Thoracic aorta (tissue), 2 donors: ENCODE measurements around the gene LINGO4. TPM values are rescaled to one million over a fixed set of nuclear protein-coding genes. Genes with fewer than 3 reads are reported as not detected.

ENCODE experiments used
- ATAC-seq: fragments of 150-250 bp; one replicate; pipeline ENCODE4 v1.8.0; 2017; ENCODE audit warnings: low read depth; ENCODE audit not compliant: insufficient number of reproducible peaks, low FRiP score
- DNase-seq: peaks from one replicate; pipeline ENCODE4 v3.0.0-alpha.2; 2020; ENCODE audit warnings: low spot score
- H3K27ac ChIP-seq, 2 donors: fragments of 200-600 bp; sonication (generic); 1 replicate in 1 of 2; 2 replicates in 1 of 2; pipeline ENCODE4 v1.5.1; 2016; ENCODE audit warnings: mild to moderate bottlenecking in 2 of 2, moderate library complexity in 2 of 2
- H3K27me3 ChIP-seq: fragments of 200-600 bp; sonication (generic); replicated peaks from 2 replicates; pipeline ENCODE4 v1.6.0; 2016; ENCODE audit warnings: mild to moderate bottlenecking; ENCODE audit not compliant: insufficient read depth
- H3K36me3 ChIP-seq: fragments of 200-600 bp; sonication (generic); one replicate; pipeline ENCODE4 v1.5.1; 2016
- H3K4me1 ChIP-seq, 2 donors: fragments of 200-600 bp; sonication (generic); 1 replicate in 1 of 2; 2 replicates in 1 of 2; pipeline versions ENCODE4 v1.5.1 to v1.6.0; 2016; ENCODE audit warnings: low read depth in 2 of 2, mild to moderate bottlenecking in 1 of 2; ENCODE audit not compliant: control insufficient read depth in 1 of 2
- H3K4me3 ChIP-seq: fragments of 200-600 bp; sonication (generic); 2 replicates; pipeline ENCODE4 v1.5.1; 2016; ENCODE audit warnings: mild to moderate bottlenecking
- H3K9me3 ChIP-seq: fragments of 200-600 bp; sonication (generic); 2 replicates; pipeline ENCODE4 v1.5.1; 2016
- total RNA-seq, 2 donors: library from RNA; depleted of rRNA; stranded (reverse); fragments of >200 nt; gene quantifications; one replicate each; pipeline versions ENCODE4 v1.1.0 to v1.2.3, GENCODE V29; 2016
- TF ChIP-seq, protein P1 (sequence below): fragments of 200-600 bp; sonication (generic); IDR thresholded peaks from one replicate; pipeline ENCODE4 v1.5.1; 2019; ENCODE audit warnings: antibody characterized with exemption

The LINGO4 gene
- total RNA-seq, 2 donors from 2014 or later = not detected

DNA sequence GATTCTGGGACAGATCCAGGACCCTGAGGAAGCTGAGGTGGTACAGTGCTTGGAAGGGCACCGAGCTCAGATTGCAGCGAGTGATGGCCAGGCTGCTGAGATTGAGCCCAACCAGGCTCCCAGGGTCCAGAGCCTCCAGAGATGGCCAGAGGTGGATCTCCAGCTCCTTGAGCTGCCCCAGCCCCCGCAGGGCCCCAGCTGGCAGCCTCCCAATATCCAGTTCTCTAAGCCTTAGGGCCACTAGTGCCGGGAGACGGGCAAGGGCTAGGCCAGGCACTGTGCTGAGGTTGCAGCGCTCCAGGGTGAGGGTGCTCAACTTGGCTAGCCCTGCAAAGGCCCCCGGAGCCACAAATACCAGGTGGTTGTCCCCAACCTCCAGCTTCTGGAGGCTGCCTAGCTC, 3.4 kb downstream of the LINGO4 start:
- Histone ChIP-seq H3K36me3 (no peaks in the 10 kb centered on the region), H3K4me3 (no peak overlapping the region), H3K27me3 (no peaks in the 10 kb centered on the region), H3K27ac (no peak overlapping the region), H3K4me1 (no peaks in the 10 kb centered on the region), H3K9me3 (no peaks in the 10 kb centered on the region)
- TF ChIP-seq, protein P1, sequence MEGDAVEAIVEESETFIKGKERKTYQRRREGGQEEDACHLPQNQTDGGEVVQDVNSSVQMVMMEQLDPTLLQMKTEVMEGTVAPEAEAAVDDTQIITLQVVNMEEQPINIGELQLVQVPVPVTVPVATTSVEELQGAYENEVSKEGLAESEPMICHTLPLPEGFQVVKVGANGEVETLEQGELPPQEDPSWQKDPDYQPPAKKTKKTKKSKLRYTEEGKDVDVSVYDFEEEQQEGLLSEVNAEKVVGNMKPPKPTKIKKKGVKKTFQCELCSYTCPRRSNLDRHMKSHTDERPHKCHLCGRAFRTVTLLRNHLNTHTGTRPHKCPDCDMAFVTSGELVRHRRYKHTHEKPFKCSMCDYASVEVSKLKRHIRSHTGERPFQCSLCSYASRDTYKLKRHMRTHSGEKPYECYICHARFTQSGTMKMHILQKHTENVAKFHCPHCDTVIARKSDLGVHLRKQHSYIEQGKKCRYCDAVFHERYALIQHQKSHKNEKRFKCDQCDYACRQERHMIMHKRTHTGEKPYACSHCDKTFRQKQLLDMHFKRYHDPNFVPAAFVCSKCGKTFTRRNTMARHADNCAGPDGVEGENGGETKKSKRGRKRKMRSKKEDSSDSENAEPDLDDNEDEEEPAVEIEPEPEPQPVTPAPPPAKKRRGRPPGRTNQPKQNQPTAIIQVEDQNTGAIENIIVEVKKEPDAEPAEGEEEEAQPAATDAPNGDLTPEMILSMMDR = no peak
- no peak for ATAC-seq
- DNase-seq = no peak

DNA sequence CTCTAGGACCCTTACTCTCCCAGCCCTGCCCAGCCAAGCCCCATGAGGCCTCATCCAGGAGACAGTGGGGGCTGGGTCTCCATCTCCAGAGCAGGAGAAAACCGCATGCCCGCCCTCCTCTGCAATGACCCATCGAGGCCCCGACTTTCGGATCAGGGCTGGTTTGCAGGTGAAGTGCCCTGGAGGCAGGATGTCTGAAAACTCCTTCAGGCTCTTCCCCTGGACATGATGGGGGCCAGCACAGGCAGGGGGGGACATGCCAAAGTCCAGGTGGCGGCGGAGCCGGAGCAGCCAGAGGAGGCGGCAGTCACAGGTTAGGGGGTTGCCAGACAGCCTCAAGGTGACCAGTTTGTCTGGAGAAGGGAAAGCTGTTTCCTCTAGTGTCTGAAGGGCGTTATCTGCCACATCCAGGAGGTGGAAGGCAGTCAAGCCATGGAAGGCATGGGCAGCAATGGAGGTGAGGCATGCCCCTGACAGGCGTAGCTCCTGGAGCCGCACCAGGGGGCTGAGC, 3.9 kb downstream of the LINGO4 start:
- DNase-seq = no peak
- H3K27me3 ChIP-seq = no peaks in the 10 kb centered on the region

DNA sequence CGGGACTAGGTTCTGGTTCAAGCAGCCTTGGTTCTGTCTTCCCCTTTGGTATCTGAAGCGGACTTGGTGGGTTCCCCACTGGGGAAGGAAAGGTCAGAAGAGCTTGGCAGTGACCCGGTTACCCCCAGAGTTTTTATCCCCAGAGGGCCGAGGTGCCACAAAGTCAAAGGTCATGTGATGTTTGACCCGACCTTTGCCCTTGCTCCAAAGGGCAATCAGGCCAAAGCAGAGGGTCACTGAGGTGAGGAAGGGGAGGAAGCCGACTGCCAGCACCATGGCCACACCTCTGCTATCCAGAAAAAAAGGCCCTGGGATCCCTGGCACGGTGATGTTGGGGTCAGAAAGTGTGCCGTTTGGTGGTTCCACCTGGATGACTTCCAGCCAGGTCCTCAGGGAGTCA, 4.4 kb downstream of the LINGO4 start:
- Histone ChIP-seq H3K4me3 (no peak overlapping the region), H3K4me1 (no peaks in the 10 kb centered on the region), H3K9me3 (no peaks in the 10 kb centered on the region), H3K36me3 (no peaks in the 10 kb centered on the region), H3K27me3 (no peaks in the 10 kb centered on the region), H3K27ac (no peak overlapping the region)
- ATAC-seq = no peak
- DNase-seq = no peak
- TF ChIP-seq, protein P1 = no peak

More for the DNA sequence above, 3.9 kb downstream of the LINGO4 start:
- no peaks in the 10 kb centered on the region for H3K9me3 ChIP-seq
- no peak for ATAC-seq
- no peak overlapping the region for H3K4me3 ChIP-seq
- no peaks in the 10 kb centered on the region for H3K4me1 ChIP-seq
- no peak overlapping the region for H3K27ac ChIP-seq
- TF ChIP-seq, protein P1 = no peak
- H3K36me3 ChIP-seq = no peaks in the 10 kb centered on the region

DNA sequence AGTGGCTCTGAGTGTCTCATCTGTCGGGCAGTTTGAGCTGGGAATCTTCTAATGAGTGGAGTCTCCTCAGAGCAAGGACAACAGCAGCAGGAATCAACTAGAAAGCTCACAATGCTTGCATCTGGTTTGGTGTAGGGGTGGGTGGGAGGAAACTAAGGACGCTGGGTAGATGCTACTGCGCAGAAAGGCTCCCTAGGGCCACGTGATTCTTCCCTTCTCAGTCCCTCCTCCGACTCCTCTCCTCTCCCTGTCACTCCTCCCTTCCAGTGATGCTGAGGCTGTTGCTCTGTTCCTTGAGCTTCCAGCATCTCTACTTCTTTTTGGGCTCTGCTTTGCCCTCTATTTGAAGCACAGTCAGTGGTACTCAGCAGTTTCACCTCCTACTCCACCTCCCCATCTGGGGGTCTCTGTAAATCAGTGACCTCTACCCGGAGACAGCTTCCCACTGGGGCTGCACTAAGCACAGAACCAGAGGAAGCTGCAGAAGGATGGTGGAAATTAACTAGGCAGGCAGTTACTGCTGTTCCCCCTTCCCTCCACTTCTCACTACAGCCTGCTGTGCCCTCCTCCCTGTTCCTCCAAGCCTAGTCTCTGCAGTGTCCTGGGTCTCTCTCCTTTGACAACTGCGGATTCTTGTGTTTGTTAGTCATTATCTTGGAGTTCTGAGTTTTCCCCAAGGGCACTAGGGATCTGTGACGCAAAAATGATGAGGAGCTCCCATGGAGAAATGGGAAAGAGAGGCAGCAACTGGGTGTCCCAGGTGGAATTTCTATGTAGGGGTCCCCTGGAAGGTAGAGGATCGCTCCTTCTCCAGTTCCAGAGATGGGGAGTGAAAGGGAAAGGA, 5.8 kb downstream of the LINGO4 start:
- TF ChIP-seq, protein P1 = no peak
- no peaks in the 10 kb centered on the region for H3K4me1 ChIP-seq
- no peaks in the 10 kb centered on the region for H3K9me3 ChIP-seq
- no peaks in the 10 kb centered on the region for H3K36me3 ChIP-seq
- no peak for ATAC-seq
- no peak for DNase-seq
- no peak overlapping the region for H3K27ac ChIP-seq
- H3K4me3 ChIP-seq = no peak overlapping the region
- no peaks in the 10 kb centered on the region for H3K27me3 ChIP-seq

DNA sequence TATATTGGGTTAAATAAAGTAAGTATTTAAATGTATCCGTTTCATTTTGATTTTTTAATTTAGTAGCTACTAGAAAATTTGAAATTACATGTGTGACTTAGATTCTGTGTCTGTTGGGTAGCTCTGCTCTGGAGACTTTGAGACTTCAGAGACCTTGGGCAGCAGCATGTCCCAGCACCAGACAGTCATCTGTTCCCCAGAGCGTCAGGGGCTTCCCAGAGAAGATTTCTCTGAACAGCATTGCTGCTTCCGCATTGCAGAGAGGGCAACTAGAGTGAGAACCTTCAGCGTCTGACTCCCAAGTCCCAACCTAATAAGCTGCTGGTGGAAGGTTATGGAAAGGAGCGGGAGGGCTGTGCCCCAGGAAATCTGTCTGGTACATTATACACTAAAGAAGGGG, 6.6 kb downstream of the LINGO4 start:
- no peaks in the 10 kb centered on the region for H3K4me1 ChIP-seq
- H3K36me3 ChIP-seq = no peaks in the 10 kb centered on the region
- no peak overlapping the region for H3K27ac ChIP-seq
- TF ChIP-seq, protein P1 = no peak
- H3K27me3 ChIP-seq = no peaks in the 10 kb centered on the region
- no peak overlapping the region for H3K4me3 ChIP-seq
- H3K9me3 ChIP-seq = no peaks in the 10 kb centered on the region
- no peak for ATAC-seq
- no peak for DNase-seq
